Endothelial cell of umbilical vein (primary cell): ENCODE measurements around the gene MYL11. TPM values are rescaled to one million over a fixed set of nuclear protein-coding genes. Genes with fewer than 3 reads are reported as not detected.

Source experiments
- BruUV-seq: library from RNA; stranded (reverse); fragments of 400-500 nt; replicated peaks from 2 replicates; lab custom pipeline; 2021; lab: Mats Ljungman, UMichigan
- CTCF ChIA-PET: fragments of 300-600, 350-600 bp; sonication (Branson Sonifier 250); formaldehyde crosslinking; loops from one replicate; lab custom pipeline; 2021; ENCODE audit warnings: antibody characterized with exemption, inconsistent platforms; lab: Charles Lee
- POLR2A ChIA-PET: fragments of 300-600, 350-600 bp; sonication (Branson Sonifier 250); formaldehyde crosslinking; loops from one replicate; lab custom pipeline; 2021; ENCODE audit warnings: antibody characterized with exemption, inconsistent platforms; lab: Charles Lee
- DNase-seq: peaks from one replicate; pipeline ENCODE4 v3.0.0-alpha.2; 2011; ENCODE audit warnings: low read depth, low spot score
- FAIRE-seq: peaks from 2 replicates; lab custom pipeline; 2011; peaks lifted over from hg19 to GRCh38; lab: Jason Lieb, UNC
- H2AFZ ChIP-seq: 2 replicates; pipeline ENCODE4 v1.6.0; 2012; ENCODE audit warnings: low read depth, low read length, control low read depth, inconsistent platforms
- H3K27ac ChIP-seq: 2 replicates; pipeline ENCODE4 v1.5.1; 2011; ENCODE audit warnings: low read depth, mild to moderate bottlenecking, control low read depth, low read length, moderate library complexity; ENCODE audit not compliant: insufficient read depth
- H3K27me3 ChIP-seq, 2 experiments: 2 replicates each; pipeline versions ENCODE4 v1.6.0 to v1.6.1; 2011; ENCODE audit warnings: low read length in 2 of 2, mixed read lengths in 1 of 2; ENCODE audit not compliant: control insufficient read depth in 2 of 2, insufficient read depth in 2 of 2
- H3K36me3 ChIP-seq, 2 experiments: 2 replicates in 1 of 2; 3 replicates in 1 of 2; pipeline ENCODE4 v1.5.1; 2011; ENCODE audit warnings: low read length in 2 of 2, mild to moderate bottlenecking in 1 of 2, moderate library complexity in 1 of 2; ENCODE audit not compliant: control insufficient read depth in 2 of 2, insufficient read depth in 2 of 2; ENCODE audit errors: extremely low read depth in 1 of 2
- H3K4me1 ChIP-seq: 3 replicates; pipeline ENCODE4 v1.5.1; 2011; ENCODE audit warnings: mild to moderate bottlenecking, low read length; ENCODE audit not compliant: control insufficient read depth, insufficient read depth; ENCODE audit errors: extremely low read depth
- H3K4me2 ChIP-seq: 2 replicates; pipeline ENCODE4 v1.6.1; 2011; ENCODE audit warnings: low read length, control low read depth, mixed read lengths; ENCODE audit not compliant: insufficient read depth
- H3K4me3 ChIP-seq, 3 experiments: fragments of 200-600 bp in 1 of 3; sonication (generic), shearing (Covaris generic) in 1 of 3; replicated peaks in 1 of 3; 2 replicates each; pipeline ENCODE4 v1.5.1; 2011 to 2016; ENCODE audit warnings: control low read depth in 3 of 3, low read length in 3 of 3, mild to moderate bottlenecking in 2 of 3, inconsistent platforms in 1 of 3, low read depth in 1 of 3, moderate library complexity in 1 of 3; ENCODE audit not compliant: insufficient read depth in 1 of 3
- H3K79me2 ChIP-seq: 2 replicates; pipeline ENCODE4 v1.6.0; 2012; ENCODE audit warnings: low read length, inconsistent platforms; ENCODE audit not compliant: control insufficient read depth, insufficient read depth
- H3K9ac ChIP-seq: replicated peaks from 2 replicates; pipeline ENCODE3; 2011; ENCODE audit warnings: low read length, control low read depth; ENCODE audit not compliant: insufficient read depth; ENCODE audit errors: extremely low read depth
- H3K9me1 ChIP-seq: replicated peaks from 3 replicates; pipeline ENCODE4 v1.6.0; 2011; ENCODE audit warnings: mild to moderate bottlenecking, low read length; ENCODE audit not compliant: control insufficient read depth, insufficient read depth; ENCODE audit errors: extremely low read depth
- H3K9me3 ChIP-seq: replicated peaks from 2 replicates; pipeline ENCODE4 v1.5.1; 2012; ENCODE audit warnings: low read length, inconsistent platforms; ENCODE audit not compliant: control insufficient read depth, insufficient read depth
- H4K20me1 ChIP-seq: replicated peaks from 2 replicates; pipeline ENCODE3; 2011; ENCODE audit warnings: mild to moderate bottlenecking, low read length; ENCODE audit not compliant: control insufficient read depth, insufficient read depth; ENCODE audit errors: extremely low read depth
- EZH2 ChIP-seq: IDR thresholded peaks from 2 replicates; pipeline ENCODE4 v1.6.1; 2012; ENCODE audit warnings: borderline replicate concordance, low read depth, mild to moderate bottlenecking, moderate library complexity, low read length, inconsistent platforms; ENCODE audit not compliant: severe bottlenecking
- FOS ChIP-seq: IDR thresholded peaks from 2 replicates; pipeline ENCODE4 v1.6.1; 2011; ENCODE audit warnings: mild to moderate bottlenecking, low read length, moderate library complexity, borderline replicate concordance; ENCODE audit not compliant: insufficient read depth
- GATA2 ChIP-seq: IDR thresholded peaks from 2 replicates; pipeline ENCODE4 v1.7.0; 2011; ENCODE audit warnings: low read depth, mild to moderate bottlenecking, moderate library complexity, mixed read lengths, low read length; ENCODE audit not compliant: insufficient read length, insufficient read depth
- JUN ChIP-seq: IDR thresholded peaks from 2 replicates; pipeline ENCODE4 v1.6.1; 2011; ENCODE audit warnings: borderline replicate concordance, low read depth; ENCODE audit not compliant: insufficient read length, insufficient read depth
- MYC ChIP-seq: IDR thresholded peaks from one replicate; pipeline ENCODE4 v1.6.1; 2011; ENCODE audit warnings: mild to moderate bottlenecking, low read depth, low read length
- POLR2A ChIP-seq: IDR thresholded peaks from 2 replicates; pipeline ENCODE4 v1.6.1; 2012; ENCODE audit warnings: low read depth, mild to moderate bottlenecking, control low read depth, low read length
- POLR2AphosphoS5 ChIP-seq: IDR thresholded peaks from 2 replicates; pipeline ENCODE4 v1.6.1; 2012; ENCODE audit warnings: low read depth, mild to moderate bottlenecking, control low read depth, low read length, moderate library complexity; ENCODE audit not compliant: insufficient read depth
- dilution Hi-C: fragments of 300-500 bp; cut with MboI; formaldehyde crosslinking; loops from one replicate; pipeline ENCODE4 v1.15.0; 2019; ENCODE audit warnings: low sequenced_read_pairs; ENCODE audit not compliant: extremely low pct_ligation_motif_present
- intact Hi-C: fragments of 100-400 bp; cut with micrococcal nuclease; formaldehyde crosslinking; loops from one replicate; pipeline ENCODE4 v1.10.0; 2022
- polyA plus RNA-seq, 4 experiments: library from polyadenylated mRNA; depleted of rRNA in 3 of 4; stranded (reverse) in 3 of 4; unstranded in 1 of 4; fragments of >200 nt; gene quantifications; 2 replicates each; pipeline versions ENCODE4 v1.2.1 to v1.2.3, GENCODE V29; 2011 to 2012; ENCODE audit warnings: missing spikeins in 1 of 4
- total RNA-seq: library from RNA; stranded (reverse); gene quantifications from 2 replicates; pipeline ENCODE4 v1.2.3, GENCODE V29; 2021
- TF ChIP-seq, protein P1 (sequence below), 2 donors: IDR thresholded peaks; 1 replicate in 1 of 2; 2 replicates in 1 of 2; pipeline ENCODE4 v1.5.1; 2011; ENCODE audit warnings: low read length in 2 of 2, mild to moderate bottlenecking in 2 of 2, moderate library complexity in 2 of 2, control low read depth in 1 of 2, inconsistent platforms in 1 of 2, low read depth in 1 of 2; ENCODE audit not compliant: insufficient read depth in 1 of 2; ENCODE audit errors: extremely low read depth in 1 of 2
- TF ChIP-seq, protein P2 (sequence below): IDR thresholded peaks from 2 replicates; pipeline ENCODE4 v1.6.1; 2011; ENCODE audit not compliant: insufficient read depth, insufficient read length

The MYL11 gene
- total and polyA plus RNA-seq, 2 donors (not counting 3 experiments of a cell fraction or from before 2014, with no cell fraction given) = 1.3 TPM; not detected in 1

GRCh38 chr16:30409125-30410060 lies 34.8 kb downstream of the MYL11 start:
- POLR2A ChIA-PET = interaction anchor here (1.6 kb wide), 1 partner anchor 39 kb away, joined by 6 read pairs; the partner anchor contains the start of gene TBC1D10B
- BruUV-seq = no TSS peak
- TF ChIP-seq GATA2 = no peak
- no peak for TF ChIP-seq MYC
- TF ChIP-seq JUN = no peak
- TF ChIP-seq EZH2 = no peak
- no peak for TF ChIP-seq FOS
- TF ChIP-seq POLR2AphosphoS5 = peak; percentile 45
- TF ChIP-seq, protein P1, sequence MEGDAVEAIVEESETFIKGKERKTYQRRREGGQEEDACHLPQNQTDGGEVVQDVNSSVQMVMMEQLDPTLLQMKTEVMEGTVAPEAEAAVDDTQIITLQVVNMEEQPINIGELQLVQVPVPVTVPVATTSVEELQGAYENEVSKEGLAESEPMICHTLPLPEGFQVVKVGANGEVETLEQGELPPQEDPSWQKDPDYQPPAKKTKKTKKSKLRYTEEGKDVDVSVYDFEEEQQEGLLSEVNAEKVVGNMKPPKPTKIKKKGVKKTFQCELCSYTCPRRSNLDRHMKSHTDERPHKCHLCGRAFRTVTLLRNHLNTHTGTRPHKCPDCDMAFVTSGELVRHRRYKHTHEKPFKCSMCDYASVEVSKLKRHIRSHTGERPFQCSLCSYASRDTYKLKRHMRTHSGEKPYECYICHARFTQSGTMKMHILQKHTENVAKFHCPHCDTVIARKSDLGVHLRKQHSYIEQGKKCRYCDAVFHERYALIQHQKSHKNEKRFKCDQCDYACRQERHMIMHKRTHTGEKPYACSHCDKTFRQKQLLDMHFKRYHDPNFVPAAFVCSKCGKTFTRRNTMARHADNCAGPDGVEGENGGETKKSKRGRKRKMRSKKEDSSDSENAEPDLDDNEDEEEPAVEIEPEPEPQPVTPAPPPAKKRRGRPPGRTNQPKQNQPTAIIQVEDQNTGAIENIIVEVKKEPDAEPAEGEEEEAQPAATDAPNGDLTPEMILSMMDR (IDR thresholded peaks at IDR 0.05; ENCODE audit: extremely low read depth in 1 of 2, insufficient read depth in 1 of 2, low read depth in 1 of 2, low read length in 2 of 2) = peak; percentile 97 to 98
- TF ChIP-seq, protein P2, sequence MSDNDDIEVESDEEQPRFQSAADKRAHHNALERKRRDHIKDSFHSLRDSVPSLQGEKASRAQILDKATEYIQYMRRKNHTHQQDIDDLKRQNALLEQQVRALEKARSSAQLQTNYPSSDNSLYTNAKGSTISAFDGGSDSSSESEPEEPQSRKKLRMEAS = no peak
- TF ChIP-seq POLR2A = no peak
- Histone ChIP-seq H3K9me3 (no peaks in the 10 kb centered on the region), H3K9ac (no peak overlapping the region), H3K27me3 (no peaks in the 10 kb centered on the region), H3K27ac (no peak overlapping the region), H4K20me1 (no peaks in the 10 kb centered on the region), H3K79me2 (peaks cover 3% of the 10 kb centered on the region), H3K4me3 (no peak overlapping the region), H2AFZ (no peak overlapping the region), H3K9me1 (no peaks in the 10 kb centered on the region), H3K4me1 (peaks cover 22% of the 10 kb centered on the region), H3K36me3 (peaks cover 6 to 9% of the 10 kb centered on the region in 2 experiments), H3K4me2 (no peak overlapping the region)
- intact Hi-C loops (loop anchor here (1.0 to 10.0 kb wide), 5 partner anchors 9 to 315 kb away; partner anchors contain the start of genes TBC1D10B, TBX6, YPEL3 and ZNF48), dilution Hi-C loops (no loop called here)
- CTCF ChIA-PET = interaction anchor here (0.5 to 5.3 kb wide), 35 partner anchors 8 to 344 kb away, joined by 3 to 62 read pairs (median 5); partner anchors contain the start of genes ALDOA, CD2BP2, CORO1A and DCTPP1
- peak; percentile 80 for FAIRE-seq
- peak; percentile 89 for DNase-seq
